GM18519 (cell line): ENCODE data around the gene ARHGAP33.
A peak's percentile ranks its signal among the peaks of the same experiment; 100 is the strongest.
"Not testable (repeated sequence)": the region's sequence is repeated elsewhere in the genome, so short reads cannot be mapped to it uniquely, and the experiment has no call there.

Experiments used
- ATAC-seq: cut with Tn5 transposase; IDR thresholded peaks from one replicate; pipeline ENCODE4 v1.9.1; 2021; ENCODE audit warnings: mild to moderate bottlenecking, moderate library complexity; ENCODE audit not compliant: unreplicated experiment, low FRiP score

Gene ARHGAP33

GRCh38 chr19:35755550-35756376 is 19.6 kb upstream of the ARHGAP33 start:
- no peak for ATAC-seq

- no peak for ATAC-seq
Measured at GRCh38 chr19:35756377-35757230, 18.8 kb upstream of the ARHGAP33 start, which contains the start of gene HSPB6. Gene HSPB6 (minus strand): TSS chr19:35757029. CDS start chr19:35757008, 21 bp downstream.

GRCh38 chr19:35757231-35757748 is 18.1 kb upstream of the ARHGAP33 start:
- no peak for ATAC-seq

GRCh38 chr19:35757749-35758608 is 17.4 kb upstream of the ARHGAP33 start, which contains the start of gene PROSER3:
Gene PROSER3 (plus strand): TSS chr19:35758176. CDS start chr19:35758216, 40 bp downstream.
- peak; percentile 94 for ATAC-seq

GRCh38 chr19:35759697-35760096 is 15.7 kb upstream of the ARHGAP33 start:
- ATAC-seq, result no peak

GRCh38 chr19:35760711-35761349 is 14.5 kb upstream of the ARHGAP33 start:
- ATAC-seq, result no peak

- ATAC-seq, result no peak
Measured at GRCh38 chr19:35764432-35765315, 10.7 kb upstream of the ARHGAP33 start.

GRCh38 chr19:35766571-35767104 is 8.7 kb upstream of the ARHGAP33 start:
- no peak for ATAC-seq

GRCh38 chr19:35767288-35768081 is 7.9 kb upstream of the ARHGAP33 start:
- no peak for ATAC-seq

GRCh38 chr19:35768082-35768421 is 7.3 kb upstream of the ARHGAP33 start:
- no peak for ATAC-seq

- ATAC-seq, result not testable (repeated sequence)
Measured at GRCh38 chr19:35772362-35772761, 3.0 kb upstream of the ARHGAP33 start.

GRCh38 chr19:35773020-35773806 is 2.2 kb upstream of the ARHGAP33 start:
- no peak for ATAC-seq

GRCh38 chr19:35774274-35775045 is 904 bp upstream of the ARHGAP33 start:
- no peak for ATAC-seq

- no peak for ATAC-seq
Measured at GRCh38 chr19:35775046-35775297, 392 bp upstream of the ARHGAP33 start.

GRCh38 chr19:35776102-35776788 is 881 bp downstream of the ARHGAP33 start:
- ATAC-seq, result no peak
